Measurements from ENCODE around the gene NTMT2.
"Not testable (repeated sequence)": the region's sequence is repeated elsewhere in the genome, so short reads cannot be mapped to it uniquely, and the experiment has no call there.

The NTMT2 gene

DNA sequence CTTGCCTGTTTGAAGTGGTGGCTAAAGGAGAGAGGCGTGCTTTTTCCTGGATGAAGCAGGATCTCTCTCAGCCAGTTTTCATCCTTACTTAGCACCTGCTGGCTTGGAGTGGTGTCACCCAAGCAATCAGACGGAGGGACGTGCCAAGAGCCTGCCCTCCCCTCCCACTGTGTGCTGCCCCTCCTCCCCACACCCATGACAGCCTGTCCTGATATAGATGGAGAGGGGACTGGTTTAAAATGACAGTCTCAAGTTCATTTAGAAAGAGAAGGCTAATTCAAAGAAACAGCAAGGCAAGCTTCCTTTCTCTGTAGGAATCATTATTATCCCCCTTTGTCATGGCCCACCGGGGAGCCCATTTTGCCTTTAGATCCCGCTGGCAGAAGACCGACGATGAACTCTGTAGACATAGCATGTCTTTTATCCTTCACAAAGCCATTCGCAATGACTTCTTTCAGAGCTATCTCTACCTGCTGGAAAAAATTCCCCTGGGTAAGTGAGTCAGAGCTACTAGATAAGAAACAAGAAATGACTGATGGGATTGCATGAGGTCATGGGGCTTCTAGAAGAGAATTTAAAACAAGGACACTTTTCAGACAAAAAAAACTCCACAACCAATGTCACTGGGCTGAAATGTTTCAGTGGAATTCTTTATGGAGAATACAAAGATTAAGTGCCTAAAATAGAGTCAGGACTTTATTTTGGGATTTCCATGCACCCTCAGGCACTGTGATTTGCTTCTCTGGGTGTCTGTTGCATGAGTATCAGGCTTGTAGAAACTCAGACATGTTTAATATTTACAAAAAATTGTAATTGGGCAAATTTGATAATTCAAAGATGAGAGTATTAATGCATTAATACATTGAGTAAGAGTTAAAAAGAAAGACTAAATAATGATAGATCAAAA is at the start of gene NTMT2:
TSS of gene NTMT2 (plus strand) at position 190 of the 907 bp plus-strand sequence. CDS start at position 339, 149 bp downstream.
- no peak for DNase-seq

DNA sequence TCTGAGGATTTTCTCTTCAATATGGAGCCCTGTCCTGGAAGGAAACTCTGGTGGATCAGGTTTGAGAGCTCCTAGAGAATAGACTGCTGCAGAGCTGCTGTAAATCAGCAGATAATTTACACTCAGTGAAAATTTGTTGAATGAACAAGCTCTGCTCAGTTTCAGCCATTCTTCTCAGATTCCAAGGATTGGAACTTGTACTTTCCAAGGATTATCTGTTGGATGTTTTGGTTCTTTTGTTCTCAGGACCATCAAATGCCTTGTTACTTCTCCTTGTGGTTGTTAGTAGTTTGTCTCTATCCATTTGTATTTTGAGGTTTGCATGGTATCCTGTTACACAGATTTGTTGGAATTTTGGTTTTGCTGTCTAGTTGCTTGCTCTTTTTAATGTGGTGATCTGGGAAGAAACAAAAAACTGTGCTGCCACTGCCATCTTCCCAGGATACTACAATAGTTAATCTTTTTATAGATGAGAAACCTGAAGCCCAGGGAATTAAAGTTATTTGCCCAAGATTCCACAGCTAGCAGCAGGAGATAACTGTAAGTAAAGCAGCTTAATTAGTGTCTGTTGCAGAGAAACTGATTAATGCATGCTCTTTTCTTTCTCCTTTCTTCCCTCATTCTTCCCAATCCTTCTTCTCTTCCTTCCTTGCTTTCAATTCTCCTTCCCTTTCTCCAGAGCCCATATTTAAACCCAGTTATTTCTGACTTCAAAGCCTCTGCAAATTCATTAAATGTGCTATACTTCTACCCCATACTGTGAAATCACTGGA is 49.6 kb upstream of the NTMT2 start:
- DNase-seq, result no peak

DNA sequence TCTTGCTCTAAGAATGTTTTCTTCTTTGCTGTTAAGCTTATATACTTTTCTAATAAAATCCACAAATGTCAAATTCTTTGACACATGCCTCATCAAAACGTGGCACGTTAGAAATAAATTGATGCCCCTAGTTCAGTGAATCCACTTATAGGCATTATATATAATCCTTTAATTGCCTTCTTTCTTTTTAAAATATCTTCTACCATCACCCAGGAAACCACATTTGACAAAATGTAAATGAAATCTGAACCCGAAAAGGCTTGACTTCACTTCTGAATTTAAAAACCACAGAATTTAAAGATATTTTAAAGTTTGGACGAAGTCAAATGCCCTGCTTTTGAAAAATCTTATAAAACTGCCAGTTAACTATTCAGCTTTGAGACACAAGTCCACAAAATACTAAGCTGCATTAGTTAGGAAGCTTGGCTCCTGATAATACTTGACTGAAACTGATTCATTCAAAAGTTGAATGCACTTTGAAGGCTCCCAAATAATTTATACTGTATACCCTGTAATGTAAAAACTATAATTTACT is 48.9 kb upstream of the NTMT2 start:
- no peak for DNase-seq

DNA sequence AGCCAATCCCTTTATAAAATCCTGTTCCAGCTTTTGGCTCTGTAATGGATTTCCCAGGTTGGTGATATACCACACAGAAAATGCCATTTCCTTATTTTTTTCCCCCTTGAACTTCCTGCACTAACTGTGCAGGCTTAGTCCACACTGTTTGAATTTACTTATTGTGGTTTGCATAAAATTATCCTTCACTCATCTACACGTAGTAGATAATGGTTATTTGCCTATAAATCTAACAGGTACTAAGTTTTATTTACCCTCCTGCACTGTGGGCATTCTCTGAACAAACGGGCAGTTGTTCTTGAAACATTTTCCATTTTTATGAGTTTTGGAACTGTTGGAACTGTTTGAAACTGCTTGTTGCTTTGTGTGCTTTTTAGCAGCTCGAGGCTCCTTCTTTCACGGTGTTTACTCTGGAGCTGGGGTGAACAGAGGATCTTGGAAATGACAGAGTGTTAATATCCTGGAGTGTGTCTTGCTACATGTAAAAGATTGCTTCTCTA is 48.3 kb upstream of the NTMT2 start:
- no peak for DNase-seq

DNA sequence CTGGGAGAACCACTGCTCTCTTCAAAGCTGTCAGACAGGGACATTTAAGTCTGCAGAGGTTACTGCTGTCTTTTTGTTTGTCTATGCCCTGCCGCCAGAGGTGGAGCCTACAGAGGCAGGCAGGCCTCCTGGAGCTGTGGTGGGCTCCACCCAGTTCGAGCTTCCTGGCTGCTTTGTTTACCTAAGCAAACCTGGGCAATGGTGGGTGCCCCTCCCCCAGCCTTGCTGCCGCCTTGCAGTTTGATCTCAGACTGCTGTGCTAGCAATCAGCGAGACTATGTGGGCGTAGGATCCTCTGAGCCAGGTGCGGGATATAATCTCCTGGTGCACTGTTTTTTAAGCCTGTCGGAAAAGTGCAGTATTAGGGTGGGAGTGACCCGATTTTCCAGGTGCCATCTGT is 32.6 kb upstream of the NTMT2 start:
- not testable (repeated sequence) for DNase-seq

DNA sequence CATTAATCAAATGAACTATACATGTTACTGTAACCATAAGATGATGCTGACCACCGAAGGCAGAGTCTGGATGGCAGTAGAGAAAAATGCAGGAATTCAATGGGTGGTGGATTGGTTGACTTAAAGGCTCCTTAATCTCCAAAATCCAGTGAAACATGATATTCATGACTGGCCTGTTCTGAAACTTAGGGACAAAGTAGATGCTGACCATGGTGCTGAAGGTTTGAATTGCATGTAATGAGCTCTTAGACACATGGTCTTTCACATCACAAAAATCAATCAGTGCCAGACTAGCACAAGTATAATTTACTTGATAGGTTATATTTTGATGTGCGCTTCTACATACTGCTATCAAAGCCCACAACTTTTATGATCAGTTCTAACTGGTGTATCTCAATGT is 30.9 kb upstream of the NTMT2 start:
- DNase-seq, result no peak

DNA sequence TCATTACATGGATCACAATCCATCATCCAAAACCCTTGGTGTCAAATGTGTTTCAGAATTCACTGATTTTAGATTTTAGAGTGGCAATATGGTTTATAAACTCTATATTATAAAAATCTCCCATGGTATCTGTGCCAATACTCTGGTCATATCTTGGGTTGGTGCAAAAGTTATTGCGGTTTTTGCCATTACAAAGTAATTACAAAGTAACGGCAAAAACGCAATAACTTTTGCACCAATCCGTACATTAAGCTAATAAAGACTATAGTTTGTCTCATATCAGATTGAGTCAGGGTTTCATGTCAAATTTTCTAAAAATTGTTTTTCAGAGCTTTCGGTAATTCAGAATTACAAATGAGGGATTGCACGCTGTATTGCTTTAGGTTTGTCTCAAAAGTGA is 23.4 kb upstream of the NTMT2 start:
- no peak for DNase-seq

DNA sequence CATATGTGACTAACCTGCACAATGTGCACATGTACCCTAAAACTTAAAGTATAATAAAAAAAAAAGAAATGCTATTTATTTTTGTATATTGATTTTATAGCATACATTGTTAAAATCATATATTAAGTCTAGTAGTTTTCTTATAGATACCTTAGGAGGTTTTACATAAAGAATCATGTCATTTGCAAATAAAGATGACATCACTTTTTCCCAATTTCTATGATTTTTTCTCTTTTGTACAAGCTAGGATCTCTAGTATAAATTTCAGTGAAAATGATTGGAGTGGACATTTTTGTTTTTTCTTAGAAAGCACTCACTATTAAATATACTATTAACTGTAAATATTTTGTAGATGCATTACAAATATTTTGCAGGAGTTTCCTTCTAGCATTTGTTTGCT is 20.5 kb upstream of the NTMT2 start:
- no peak for DNase-seq

DNA sequence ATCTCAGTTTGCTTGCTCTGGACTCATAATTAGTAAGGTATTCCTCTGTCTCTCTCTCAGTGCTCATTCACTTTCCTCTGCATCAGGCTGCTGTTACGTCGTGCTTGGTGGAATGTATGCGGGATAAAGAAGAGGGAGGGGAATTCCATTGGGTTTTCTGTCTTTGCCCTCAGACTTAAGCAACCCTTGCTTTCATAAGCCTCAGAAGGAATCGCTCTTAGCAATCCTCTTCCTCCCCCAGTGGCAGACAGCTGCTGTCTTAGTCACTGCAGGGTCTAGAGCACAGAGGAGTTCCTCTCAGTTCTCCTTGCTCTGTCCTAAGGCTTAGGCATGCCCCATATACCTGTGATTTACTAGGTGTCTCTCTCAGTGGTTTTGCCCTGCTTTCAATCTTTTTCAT is 19.1 kb upstream of the NTMT2 start:
- no peak for DNase-seq

DNA sequence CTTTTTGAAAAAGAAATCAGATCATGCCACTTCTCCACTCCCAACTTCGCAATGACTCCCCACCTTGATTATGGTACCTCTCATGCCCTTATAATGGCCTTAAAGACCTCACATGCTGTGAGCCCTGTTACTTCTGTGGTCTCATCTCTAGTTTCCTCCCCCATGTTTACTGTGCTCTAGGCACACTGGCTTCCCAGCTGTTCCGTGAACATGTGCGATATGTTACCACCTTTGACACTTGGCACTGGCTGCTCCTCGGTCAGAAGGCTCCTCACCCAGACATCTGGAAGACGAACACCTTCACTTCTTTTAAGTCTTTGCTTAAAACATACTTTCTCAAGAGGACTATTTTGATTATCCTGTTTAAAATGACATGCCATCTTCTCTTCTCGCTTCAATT is 14.3 kb upstream of the NTMT2 start:
- DNase-seq, result no peak

DNA sequence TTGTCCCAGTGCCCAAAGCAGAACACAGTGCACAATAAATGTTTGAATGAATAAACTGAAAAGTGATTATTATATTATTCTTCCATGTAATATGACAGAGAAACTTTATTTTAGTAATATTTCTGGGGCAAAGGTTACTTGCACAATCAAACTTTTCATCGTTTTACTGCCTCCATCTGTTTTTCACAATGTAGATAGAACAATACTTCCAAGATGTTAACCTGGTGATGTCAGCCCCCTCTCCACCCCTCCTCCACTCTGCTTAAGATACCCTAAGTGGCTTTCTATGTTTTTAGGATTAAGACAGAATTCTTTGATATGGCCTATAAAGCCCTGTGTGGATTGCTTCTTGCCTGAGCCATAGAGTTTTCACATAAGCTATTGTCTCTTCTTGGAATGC is 13.8 kb upstream of the NTMT2 start:
- no peak for DNase-seq

DNA sequence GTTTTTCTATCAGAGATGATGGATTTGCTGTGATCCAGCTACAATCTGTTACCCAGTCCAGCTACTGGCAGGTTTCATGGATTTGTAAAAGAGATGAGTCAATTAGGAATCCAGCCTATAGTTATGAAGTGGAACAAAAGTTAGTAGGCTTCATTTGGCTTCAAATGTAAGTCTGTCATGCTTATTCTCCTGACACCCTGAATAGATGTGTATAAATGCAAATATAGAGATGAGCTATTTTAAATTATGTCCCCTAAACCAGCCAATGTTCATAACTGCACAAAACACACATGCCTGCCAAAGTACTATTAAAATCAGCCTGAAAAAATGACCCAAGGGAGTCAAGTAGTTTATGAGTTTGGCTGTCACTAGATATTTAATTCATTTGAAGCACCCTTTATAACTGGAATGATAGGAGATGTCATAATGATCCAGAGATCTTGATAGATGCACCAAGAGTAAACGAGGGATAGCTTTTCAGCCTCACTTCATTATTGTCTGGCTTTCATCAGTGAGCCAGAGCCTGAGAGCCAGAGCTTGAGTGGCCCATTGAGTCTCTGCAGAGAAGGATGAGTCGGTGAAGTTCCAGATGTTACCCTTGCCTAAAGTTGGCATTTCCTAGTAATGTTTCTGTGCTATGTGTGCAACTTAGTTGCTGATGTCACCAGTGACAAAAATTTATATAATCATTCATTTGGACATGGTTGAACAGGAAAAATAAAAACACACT is 11.8 kb upstream of the NTMT2 start:
- no peak for DNase-seq

DNA sequence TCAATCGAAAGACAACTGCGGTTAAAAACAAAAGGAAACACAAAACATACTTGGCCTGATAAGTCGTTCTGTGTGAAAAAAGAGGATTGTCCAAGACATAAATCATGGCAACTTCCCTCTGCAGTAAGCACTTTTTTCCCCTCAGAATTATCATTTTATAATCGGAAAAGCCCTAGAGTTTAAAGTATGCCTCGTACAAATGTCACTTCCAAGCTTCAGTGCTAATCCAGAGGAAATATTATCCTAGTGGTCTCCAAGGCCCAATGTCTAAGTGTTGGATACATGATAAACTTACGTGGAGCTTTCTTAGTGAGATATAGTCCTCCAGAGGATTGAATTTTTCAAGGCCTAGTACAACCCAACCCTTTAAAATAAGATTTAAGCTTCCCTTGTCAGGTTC is 11.2 kb upstream of the NTMT2 start:
- DNase-seq, result no peak

DNA sequence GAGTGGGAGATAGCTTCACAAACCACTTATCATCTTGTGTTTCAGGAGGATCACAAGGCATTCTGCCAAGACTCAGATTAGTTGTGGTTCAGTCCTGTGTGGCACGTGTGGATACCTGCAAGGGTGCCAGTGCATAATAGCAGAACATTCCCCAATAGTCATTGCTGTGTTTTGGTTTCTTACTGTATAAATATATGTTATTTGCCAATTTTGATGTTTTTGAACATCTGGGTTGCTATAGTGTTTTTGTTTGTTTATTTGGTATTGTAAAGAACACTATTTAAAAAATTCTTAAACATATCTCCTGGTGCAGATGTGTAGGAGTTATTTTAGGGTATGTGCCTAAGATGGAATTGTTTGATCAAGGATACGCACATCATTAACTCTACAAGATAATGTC is 5.4 kb upstream of the NTMT2 start:
- no peak for DNase-seq

DNA sequence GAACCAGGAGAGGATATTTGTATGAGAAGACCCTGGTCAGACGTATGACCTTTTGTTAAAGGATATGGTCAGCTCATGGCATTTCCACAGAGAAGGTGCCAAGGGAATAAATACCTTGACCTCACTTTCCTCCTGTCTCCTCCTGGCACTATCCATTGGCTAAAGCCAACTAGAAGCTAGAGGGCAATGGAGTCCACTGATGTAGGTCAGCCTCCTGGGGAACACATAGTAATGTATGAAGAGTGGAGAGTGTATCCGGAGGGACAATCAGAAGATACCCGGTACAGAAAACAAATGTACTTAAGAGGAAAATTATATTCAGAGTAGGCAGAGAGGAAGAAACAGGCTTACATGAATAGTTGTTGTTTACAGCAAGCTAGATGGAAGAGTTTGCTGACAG is 698 bp upstream of the NTMT2 start:
- no peak for DNase-seq

DNA sequence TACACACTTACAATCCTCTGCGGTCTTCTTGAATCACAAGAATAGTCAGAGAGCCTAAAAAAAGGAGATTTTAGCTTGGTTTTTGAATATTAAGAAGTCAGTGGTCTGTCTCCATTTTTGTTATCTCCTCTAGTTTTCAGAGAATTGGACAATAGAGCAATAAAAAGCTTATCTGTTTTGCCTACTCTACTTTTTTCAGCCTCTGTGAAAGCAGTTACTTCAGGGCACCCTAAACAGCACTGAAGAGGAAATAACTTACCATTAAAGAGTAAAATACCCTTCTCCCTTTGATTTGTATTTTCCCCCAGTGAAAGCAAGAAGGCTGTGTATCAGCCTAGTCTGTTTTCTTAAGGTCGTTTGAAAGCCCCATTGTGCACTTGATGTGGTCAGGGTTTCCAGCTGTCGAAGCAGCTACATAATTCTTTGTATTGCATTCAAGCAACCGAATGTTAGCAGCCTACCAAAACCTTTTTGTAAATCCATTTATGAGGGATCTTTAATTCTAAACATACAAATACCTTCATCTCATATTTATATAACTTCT is 1.0 kb downstream of the NTMT2 start:
- no peak for DNase-seq

DNA sequence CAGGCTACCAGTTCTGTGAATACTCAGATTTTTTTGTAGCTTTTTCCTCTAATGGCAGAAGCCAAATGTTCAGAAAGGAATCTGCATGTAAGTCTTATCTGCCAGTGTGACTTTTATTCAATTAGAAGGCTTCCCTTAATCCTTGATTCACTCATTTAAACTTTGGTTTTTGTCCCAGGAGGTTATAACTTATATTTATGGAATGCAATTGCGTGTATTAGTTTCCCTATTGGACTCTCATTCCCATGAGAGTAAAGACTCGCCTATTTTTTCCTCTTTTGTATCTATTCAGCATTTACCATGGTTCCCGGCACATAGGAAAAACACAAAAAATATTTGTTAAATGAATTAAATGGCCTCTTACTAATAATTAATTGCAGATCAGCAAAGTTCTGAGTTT is 3.5 kb downstream of the NTMT2 start:
- DNase-seq, result no peak

DNA sequence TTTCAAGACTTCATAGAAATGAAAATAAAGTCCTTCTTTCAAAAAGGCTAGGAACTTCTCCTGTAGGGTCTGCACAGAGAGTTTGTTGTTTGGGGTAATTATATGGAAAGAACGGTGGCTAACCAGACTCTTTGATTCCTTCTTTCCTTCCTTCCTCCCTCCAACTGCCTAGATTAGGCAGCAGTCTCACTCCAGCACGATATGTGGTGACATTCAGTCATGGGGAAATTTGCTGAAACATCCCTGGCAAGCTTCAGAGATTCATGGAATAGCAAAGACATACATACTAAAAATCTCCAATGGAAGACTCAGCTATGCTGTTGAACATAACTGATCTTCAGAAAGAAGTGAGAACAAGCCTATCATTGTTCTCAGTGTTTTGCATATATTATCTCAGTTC is 4.3 kb downstream of the NTMT2 start:
- no peak for DNase-seq

DNA sequence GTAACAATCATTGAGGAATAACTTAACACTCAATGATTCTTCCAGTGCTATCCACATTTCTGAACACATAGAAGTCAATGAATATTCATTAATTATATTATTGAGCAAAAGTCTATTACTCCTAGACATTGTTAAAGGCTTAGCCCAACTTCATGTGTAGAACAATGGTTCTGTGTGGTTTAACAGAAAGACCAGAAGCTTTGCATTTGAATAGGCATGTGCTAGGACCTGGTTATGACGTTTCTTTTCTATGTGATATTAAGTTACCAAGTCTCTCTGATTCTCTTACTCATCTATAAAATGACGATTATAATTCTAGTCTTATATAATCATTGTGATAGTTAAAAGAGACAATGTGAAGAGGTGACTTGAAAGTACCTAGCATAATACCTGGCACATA is 5.2 kb downstream of the NTMT2 start:
- DNase-seq, result no peak

DNA sequence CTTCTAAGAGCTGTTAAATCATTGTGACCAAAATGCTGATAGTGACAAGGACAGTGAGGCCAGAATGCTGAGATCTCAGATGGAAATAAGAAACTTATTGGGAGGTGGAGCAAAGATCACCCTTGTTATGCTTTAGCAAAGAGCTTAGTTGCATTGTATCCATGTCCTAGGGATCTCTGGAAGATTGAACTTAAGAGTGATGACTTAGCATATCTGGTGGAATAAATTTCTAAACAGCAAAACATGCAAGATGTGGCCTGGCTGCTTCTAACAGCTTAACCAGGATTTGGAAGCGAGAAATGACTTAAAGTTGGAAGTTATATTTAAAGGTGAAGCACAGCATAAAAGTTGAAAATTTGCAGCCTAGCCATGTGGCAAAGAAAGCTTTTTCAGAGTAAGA is 7.7 kb downstream of the NTMT2 start:
- DNase-seq, result no peak

DNA sequence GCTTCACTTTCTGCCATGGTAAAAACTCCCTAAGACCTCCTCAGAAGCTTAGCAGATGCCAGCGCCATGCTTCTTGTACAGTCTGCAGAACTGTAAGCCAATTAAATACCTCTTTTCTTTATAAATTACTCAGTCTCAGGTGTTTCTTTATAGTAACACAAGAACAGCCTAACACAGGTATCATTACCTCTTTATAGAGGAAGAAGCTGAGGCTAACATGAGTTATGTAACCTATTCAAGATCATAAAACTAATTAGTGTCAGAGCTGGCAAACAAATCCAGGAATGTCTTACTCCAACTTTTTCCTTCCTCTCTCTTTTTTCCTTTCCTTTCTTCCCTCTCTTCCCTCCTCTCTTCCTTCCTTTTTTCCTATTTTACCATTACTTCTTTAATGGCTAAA is 9.3 kb downstream of the NTMT2 start:
- DNase-seq, result no peak

Measured in anterior cingulate cortex (tissue), 58 donors.